PC-3 (cell line): ENCODE measurements around the gene SLC8A3. TPM values are rescaled to one million over a fixed set of nuclear protein-coding genes. Genes with fewer than 3 reads are reported as not detected.

Experiments
- ATAC-seq: fragments of 200-7000 bp; cut with Tn5 transposase; 2 replicates; pipeline ENCODE4 v1.9.1; 2020; ENCODE audit warnings: mild to moderate bottlenecking, moderate library complexity
- BruUV-seq: library from RNA; stranded (reverse); fragments of 400-500 nt; replicated peaks from 2 replicates; lab custom pipeline; 2021; lab: Mats Ljungman, UMichigan
- CTCF ChIA-PET: fragments of 300-600 bp; sonication (Branson Sonifier 250); formaldehyde crosslinking; loops from one replicate; lab custom pipeline; 2022; ENCODE audit warnings: antibody characterized with exemption; lab: Charles Lee
- POLR2A ChIA-PET: fragments of 300-600 bp; sonication (Branson Sonifier 250); formaldehyde crosslinking; loops from one replicate; lab custom pipeline; 2022; ENCODE audit warnings: antibody characterized with exemption; ENCODE audit not compliant: unreplicated experiment; lab: Charles Lee
- DNase-seq: peaks from one replicate; pipeline ENCODE4 v3.0.0-alpha.2; 2015
- H2AFZ ChIP-seq: fragments of 300-600 bp; sonication (generic); 2 replicates; pipeline ENCODE4 v1.6.0; 2016; ENCODE audit warnings: antibody characterized with exemption, low read length
- H3F3A ChIP-seq: fragments of 300-600 bp; sonication (generic); one replicate; pipeline ENCODE4 v1.6.0; 2017; ENCODE audit warnings: antibody characterized with exemption, low read length, control low read depth, mild to moderate bottlenecking; ENCODE audit not compliant: unreplicated experiment
- H3K27ac ChIP-seq: fragments of 300-600 bp; sonication (generic); 2 replicates; pipeline ENCODE4 v1.5.1; 2016; ENCODE audit warnings: mild to moderate bottlenecking, low read length
- H3K27me3 ChIP-seq: fragments of 300-600 bp; sonication (generic); 2 replicates; pipeline ENCODE4 v1.6.1; 2016; ENCODE audit warnings: low read length, mixed read lengths
- H3K36me3 ChIP-seq: fragments of 300-600 bp; sonication (generic); 2 replicates; pipeline ENCODE4 v1.6.1; 2016; ENCODE audit warnings: low read depth, mixed run types, low read length, mixed read lengths
- H3K4me1 ChIP-seq: fragments of 300-600 bp; sonication (generic); 2 replicates; pipeline ENCODE4 v1.5.1; 2016; ENCODE audit warnings: low read length; ENCODE audit not compliant: insufficient read depth
- H3K4me2 ChIP-seq: fragments of 300-600 bp; sonication (generic); 2 replicates; pipeline ENCODE4 v1.6.0; 2016; ENCODE audit warnings: low read length
- H3K4me3 ChIP-seq: fragments of 300-600 bp; sonication (generic); 2 replicates; pipeline ENCODE4 v1.5.1; 2016; ENCODE audit warnings: mild to moderate bottlenecking, low read length, mixed read lengths
- H3K79me2 ChIP-seq: fragments of 300-600 bp; sonication (generic); 2 replicates; pipeline ENCODE4 v1.6.1; 2017; ENCODE audit warnings: low read length, mixed read lengths
- H3K9ac ChIP-seq: fragments of 300-600 bp; sonication (generic); 2 replicates; pipeline ENCODE4 v1.6.0; 2016; ENCODE audit warnings: mild to moderate bottlenecking, low read length
- H3K9me2 ChIP-seq: fragments of 300-600 bp; sonication (generic); replicated peaks from 2 replicates; pipeline ENCODE4 v1.6.1; 2016; ENCODE audit warnings: mixed run types, low read length, mixed read lengths
- H3K9me3 ChIP-seq: fragments of 300-600 bp; sonication (generic); 2 replicates; pipeline ENCODE4 v1.6.1; 2016; ENCODE audit warnings: low read length, mixed read lengths
- H4K20me1 ChIP-seq: fragments of 300-600 bp; sonication (generic); 2 replicates; pipeline ENCODE4 v1.6.1; 2016; ENCODE audit warnings: low read length, mixed read lengths
- EZH2 ChIP-seq: fragments of 300-600 bp; sonication (generic); IDR thresholded peaks from one replicate; pipeline ENCODE4 v1.6.1; 2017; ENCODE audit warnings: antibody characterized with exemption, mild to moderate bottlenecking, low read length; ENCODE audit not compliant: unreplicated experiment
- EZH2phosphoT487 ChIP-seq: fragments of 300-600 bp; sonication (generic); IDR thresholded peaks from 2 replicates; pipeline ENCODE4 v1.6.1; 2018; ENCODE audit warnings: mild to moderate bottlenecking, antibody characterized with exemption, low read length, borderline replicate concordance
- intact Hi-C: fragments of 100-400 bp; cut with micrococcal nuclease; formaldehyde crosslinking; loops from 2 replicates; pipeline ENCODE4 v1.9.0; 2023
- total RNA-seq: library from RNA; depleted of rRNA; stranded (reverse); fragments of >200 nt; gene quantifications from 2 replicates; pipeline ENCODE4 v1.2.3, GENCODE V29; 2014
- TF ChIP-seq, protein P1 (sequence below): fragments of 300-600 bp; sonication (generic); conservative IDR thresholded peaks from 2 replicates; pipeline ENCODE4 v1.5.1; 2017; ENCODE audit warnings: antibody characterized with exemption, low read depth, mild to moderate bottlenecking, low read length

Gene SLC8A3
- total RNA-seq, 1 experiment from 2014 or later: not detected

DNA sequence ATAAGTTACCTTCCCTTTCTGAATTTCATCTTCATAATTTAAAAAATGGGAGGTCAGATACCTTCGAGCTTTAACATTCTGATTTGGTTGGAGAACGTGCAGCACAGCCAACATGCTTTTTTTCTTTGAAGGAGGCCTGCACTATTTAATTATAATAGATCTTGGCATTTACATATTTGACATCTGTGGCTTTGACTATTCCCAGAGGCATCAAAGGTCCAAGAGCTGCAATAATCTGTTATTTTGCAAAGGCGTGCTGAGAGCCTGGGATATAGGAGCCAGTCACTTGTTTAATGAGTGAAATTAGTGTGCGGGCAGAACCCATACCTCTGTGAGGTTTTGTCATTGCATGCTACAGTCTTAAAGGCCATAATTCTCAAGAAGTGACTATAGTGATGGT is 26.4 kb downstream of the SLC8A3 start:
- Histone ChIP-seq H3K4me3 (no peak overlapping the region), H4K20me1 (no peaks in the 10 kb centered on the region), H3K4me1 (no peaks in the 10 kb centered on the region), H3K79me2 (no peaks in the 10 kb centered on the region), H3K4me2 (no peak overlapping the region), H3K9me3 (no peaks in the 10 kb centered on the region), H3K27ac (no peak overlapping the region), H3F3A (no peaks in the 10 kb centered on the region), H3K9ac (no peak overlapping the region), H3K36me3 (no peaks in the 10 kb centered on the region), H3K9me2 (no peaks in the 10 kb centered on the region), H3K27me3 (peaks cover 78% of the 10 kb centered on the region), H2AFZ (no peak overlapping the region)
- intact Hi-C loops: no loop called here
- CTCF ChIA-PET: no interaction called here
- no TSS peak for BruUV-seq
- DNase-seq (no peak), ATAC-seq (no peak)
- no peak for TF ChIP-seq EZH2phosphoT487
- no peak for TF ChIP-seq EZH2
- TF ChIP-seq, protein P1, sequence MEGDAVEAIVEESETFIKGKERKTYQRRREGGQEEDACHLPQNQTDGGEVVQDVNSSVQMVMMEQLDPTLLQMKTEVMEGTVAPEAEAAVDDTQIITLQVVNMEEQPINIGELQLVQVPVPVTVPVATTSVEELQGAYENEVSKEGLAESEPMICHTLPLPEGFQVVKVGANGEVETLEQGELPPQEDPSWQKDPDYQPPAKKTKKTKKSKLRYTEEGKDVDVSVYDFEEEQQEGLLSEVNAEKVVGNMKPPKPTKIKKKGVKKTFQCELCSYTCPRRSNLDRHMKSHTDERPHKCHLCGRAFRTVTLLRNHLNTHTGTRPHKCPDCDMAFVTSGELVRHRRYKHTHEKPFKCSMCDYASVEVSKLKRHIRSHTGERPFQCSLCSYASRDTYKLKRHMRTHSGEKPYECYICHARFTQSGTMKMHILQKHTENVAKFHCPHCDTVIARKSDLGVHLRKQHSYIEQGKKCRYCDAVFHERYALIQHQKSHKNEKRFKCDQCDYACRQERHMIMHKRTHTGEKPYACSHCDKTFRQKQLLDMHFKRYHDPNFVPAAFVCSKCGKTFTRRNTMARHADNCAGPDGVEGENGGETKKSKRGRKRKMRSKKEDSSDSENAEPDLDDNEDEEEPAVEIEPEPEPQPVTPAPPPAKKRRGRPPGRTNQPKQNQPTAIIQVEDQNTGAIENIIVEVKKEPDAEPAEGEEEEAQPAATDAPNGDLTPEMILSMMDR: no peak
- POLR2A ChIA-PET: no interaction called here

DNA sequence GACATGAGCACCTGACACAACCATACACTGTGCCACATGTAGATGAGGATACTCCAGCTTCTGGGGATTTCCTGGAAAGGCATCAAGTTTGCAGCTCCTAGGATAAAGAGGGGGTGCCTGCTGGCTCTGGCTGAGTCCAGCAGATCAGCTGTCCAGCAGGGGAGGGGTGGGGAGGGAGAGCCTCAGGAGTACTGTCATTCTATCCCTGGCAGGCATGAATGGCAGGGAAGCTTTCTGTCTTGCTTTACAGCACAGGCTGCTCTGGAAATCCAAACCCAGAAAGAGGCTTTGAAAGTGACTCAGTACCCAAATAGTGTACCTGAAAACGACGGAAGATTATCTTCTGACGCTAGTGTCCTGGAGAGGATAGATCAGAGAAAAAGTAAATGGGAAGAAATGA is 32.2 kb downstream of the SLC8A3 start:
- Histone ChIP-seq H3K27me3 (peaks cover 66% of the 10 kb centered on the region), H3K79me2 (no peaks in the 10 kb centered on the region), H2AFZ (no peak overlapping the region), H4K20me1 (no peaks in the 10 kb centered on the region), H3K4me2 (no peak overlapping the region), H3K9me2 (no peaks in the 10 kb centered on the region), H3K4me3 (no peak overlapping the region), H3K36me3 (no peaks in the 10 kb centered on the region), H3F3A (no peaks in the 10 kb centered on the region), H3K9me3 (no peaks in the 10 kb centered on the region), H3K9ac (no peak overlapping the region), H3K27ac (no peak overlapping the region), H3K4me1 (no peaks in the 10 kb centered on the region)
- ChIA-PET POLR2A (no interaction called here), CTCF (no interaction called here)
- TF ChIP-seq, protein P1: no peak
- no peak for TF ChIP-seq EZH2phosphoT487
- TF ChIP-seq EZH2: no peak
- no peak for ATAC-seq
- no TSS peak for BruUV-seq
- DNase-seq: no peak
- intact Hi-C loops: no loop called here

DNA sequence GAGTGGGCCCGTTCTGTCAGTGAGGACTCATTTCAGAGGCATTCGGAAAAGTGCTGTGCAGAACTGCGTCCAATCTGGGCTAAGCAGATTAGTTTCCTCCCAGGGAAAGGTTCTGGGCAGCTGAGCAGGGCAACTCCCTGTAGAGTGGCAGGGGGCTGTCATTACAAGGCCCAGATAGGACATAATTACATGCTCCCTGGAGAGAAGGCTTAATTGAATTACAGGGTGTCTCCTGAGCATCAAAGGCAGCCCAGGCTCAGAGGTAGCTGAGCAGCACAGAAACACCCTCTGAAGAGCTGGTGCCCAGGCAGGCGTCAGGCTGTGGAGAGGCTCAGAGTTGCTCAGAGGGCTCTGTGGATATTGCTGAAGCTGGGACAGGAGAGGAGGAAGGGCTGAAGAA is 36.0 kb downstream of the SLC8A3 start:
- H3K9me2 ChIP-seq: no peaks in the 10 kb centered on the region
- no peak overlapping the region for H3K4me2 ChIP-seq
- peaks cover 81% of the 10 kb centered on the region for H3K27me3 ChIP-seq
- ATAC-seq (no peak), DNase-seq (no peak)
- H3K4me1 ChIP-seq: no peaks in the 10 kb centered on the region
- no peak overlapping the region for H3K27ac ChIP-seq
- CTCF ChIA-PET: no interaction called here
- H3K9me3 ChIP-seq: no peaks in the 10 kb centered on the region
- BruUV-seq: no TSS peak
- POLR2A ChIA-PET: no interaction called here
- H2AFZ ChIP-seq: no peak overlapping the region
- intact Hi-C loops: no loop called here
- no peak overlapping the region for H3K9ac ChIP-seq
- no peaks in the 10 kb centered on the region for H3K36me3 ChIP-seq
- no peaks in the 10 kb centered on the region for H4K20me1 ChIP-seq
- H3K79me2 ChIP-seq: no peaks in the 10 kb centered on the region
- TF ChIP-seq, protein P1: no peak
- TF ChIP-seq EZH2 (no peak), EZH2phosphoT487 (no peak)
- no peaks in the 10 kb centered on the region for H3F3A ChIP-seq
- H3K4me3 ChIP-seq: no peak overlapping the region
